ENCODE data around the gene ADAM12. TPM values are rescaled to one million over a fixed set of nuclear protein-coding genes. Genes with fewer than 3 reads are reported as not detected.

ADAM12 gene
- total and polyA plus RNA-seq, 2 of the 13 experiments (the other 11 are each of a cell fraction or from before 2014, with no cell fraction given) = not detected

- TF ChIP-seq THRA (CRISPR knock-in tag; IDR thresholded peaks at IDR 0.05; ENCODE audit: borderline replicate concordance) = no peak
- no peak for TF ChIP-seq ZNF773 (CRISPR knock-in tag; IDR thresholded peaks at IDR 0.05; ENCODE audit: borderline replicate concordance)
These were observed 85.2 kb downstream of the ADAM12 start (continued) for GRCh38 chr10:126302826-126303665.

GRCh38 chr10:126302476-126302756 is 85.9 kb downstream of the ADAM12 start:
- in situ Hi-C loops (cut with HindIII; ENCODE audit: extremely low pct_ligation_motif_present, low pct_unique_long_range_greater_than_20kb) = no loop called here
- no peak for DNase-seq (ENCODE audit: low spot score)
- WGBS (ENCODE audit: low lambda C conversion rate) = 4% methylated on average over 3 of the region's 3 CpGs
- no TSS peak for BruUV-seq (replicated peaks)
- H3K27ac ChIP-seq (ENCODE audit: extremely low read length, insufficient read depth, low read length) = no peak overlapping the region
- no peak for FAIRE-seq
- no peak overlapping the region for H3K4me2 ChIP-seq (ENCODE audit: low read depth, low read length)
- H3K9ac ChIP-seq (ENCODE audit: insufficient read depth, low read depth, low read length) = no peak overlapping the region
- CTCF ChIA-PET (ENCODE audit: low intra/inter-chr PET ratio, low total read pairs) = no interaction called here
- H3K36me3 ChIP-seq (replicated peaks in 1 of 2; ENCODE audit: control insufficient read depth in 1 of 2, insufficient read depth in 2 of 2, low read length in 2 of 2) = no peaks in the 10 kb centered on the region
- POLR2A ChIA-PET = no interaction called here
- ATAC-seq = no peak
- no peaks in the 10 kb centered on the region for H3K79me2 ChIP-seq (ENCODE audit: insufficient read depth, low read length)
- H4K20me1 ChIP-seq (ENCODE audit: insufficient read depth, low read length) = no peaks in the 10 kb centered on the region
- TF ChIP-seq PBX2 (CRISPR knock-in tag; IDR thresholded peaks at IDR 0.05) = no peak
- TF ChIP-seq USF2 (IDR thresholded peaks at IDR 0.05; ENCODE audit: low read depth, low read length) = no peak
- TF ChIP-seq USF2 (CRISPR knock-in tag; IDR thresholded peaks at IDR 0.05; ENCODE audit: borderline replicate concordance) = no peak
- TF ChIP-seq ZNF761 (CRISPR knock-in tag; conservative IDR thresholded peaks at IDR 0.05) = no peak
- TF ChIP-seq ZBTB39 (CRISPR knock-in tag; IDR thresholded peaks at IDR 0.05) = no peak
- H3K9me3 ChIP-seq (ENCODE audit: low read length) = no peaks in the 10 kb centered on the region
- H3K4me1 ChIP-seq (ENCODE audit: insufficient read depth, low read length) = no peaks in the 10 kb centered on the region
- H3K4me3 ChIP-seq (replicated peaks in 1 of 3; ENCODE audit: insufficient read depth in 1 of 3, low read depth in 2 of 3, low read length in 3 of 3) = no peak overlapping the region
- H2AFZ ChIP-seq (ENCODE audit: low read length) = no peak overlapping the region
- peaks cover 0 to 11% of the 10 kb centered on the region in 2 experiments; a peak in 1 of 5 replicates for H3K27me3 ChIP-seq (ENCODE audit: control insufficient read depth in 1 of 2, insufficient read depth in 2 of 2, low read length in 2 of 2)
- intact Hi-C loops (cut with micrococcal nuclease; ENCODE audit: unreplicated experiment) = no loop called here
